ENCODE results near the gene KRTAP10-4. TPM values are rescaled to one million over a fixed set of nuclear protein-coding genes. Genes with fewer than 3 reads are reported as not detected.
A peak's percentile ranks its signal among the peaks of the same experiment; 100 is the strongest.

KRTAP10-4 gene
- total RNA-seq, 4 donors from 2014 or later, result not detected

DNA sequence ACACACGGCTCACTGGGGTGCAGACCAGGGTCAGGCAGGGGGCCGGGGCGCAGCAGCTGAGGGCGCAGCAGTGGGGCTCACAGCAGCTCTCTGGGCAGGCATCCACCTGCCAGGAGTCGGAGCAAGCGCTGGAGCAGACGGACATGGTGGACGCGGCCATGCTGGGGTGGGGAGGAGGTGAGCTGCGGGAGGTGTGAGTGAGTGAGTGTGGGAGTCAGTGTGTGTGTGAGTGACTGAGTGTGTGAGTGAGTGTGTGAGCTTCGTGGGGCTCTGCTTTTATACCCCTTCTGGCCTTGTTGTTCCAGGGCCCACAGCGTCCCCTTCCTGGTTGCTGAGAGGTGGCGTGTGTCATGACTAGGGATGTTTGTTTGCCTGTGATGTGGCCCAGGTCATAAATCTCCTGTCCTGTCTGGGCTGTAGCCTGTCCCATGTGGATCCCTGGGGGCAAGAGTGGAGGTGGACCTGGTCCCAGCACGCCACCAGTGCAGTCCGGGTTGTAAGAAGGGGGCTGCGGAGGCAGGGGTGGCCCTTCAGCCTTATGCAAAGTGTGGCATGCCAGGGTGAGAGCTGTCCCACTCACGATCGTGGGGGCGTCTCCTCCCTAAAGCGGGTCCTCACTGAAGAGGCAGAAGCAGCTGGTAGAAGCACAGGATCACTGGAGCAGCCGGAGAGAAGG is 33.4 kb upstream of the KRTAP10-4 start, which contains the start of gene KRTAP10-1:
Gene KRTAP10-1 (minus strand): TSS at position 205 of the 676 bp plus-strand sequence. CDS start 45 bp downstream, at position 160.
- peak in 1 of 3 donors; percentile 12 for DNase-seq

DNA sequence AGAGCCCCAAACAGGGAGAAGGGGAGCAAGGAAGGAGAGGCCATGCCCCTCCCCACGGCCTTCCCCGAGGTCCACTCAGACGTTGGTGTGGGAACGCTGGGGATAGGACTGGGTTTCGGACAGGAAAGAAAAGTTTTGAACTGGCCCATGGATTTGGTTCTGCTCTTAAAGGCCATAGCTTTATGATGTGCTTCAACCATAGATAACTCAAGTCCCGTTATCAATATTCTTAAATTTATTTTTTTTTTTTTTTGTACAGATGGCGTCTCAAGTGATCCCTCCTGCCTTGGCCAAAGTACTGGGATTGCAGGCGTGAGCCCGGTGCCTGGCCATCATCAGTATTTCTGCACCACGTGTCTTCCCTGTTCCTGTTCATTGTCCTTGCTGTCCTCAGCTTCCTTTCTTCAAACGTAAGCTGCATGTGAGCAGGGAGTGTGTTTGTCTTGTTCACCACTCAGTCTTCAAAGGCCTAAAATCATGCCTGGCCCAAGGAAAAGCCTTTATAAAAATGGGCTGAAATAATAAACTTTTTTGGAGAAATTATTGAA is 32.7 kb upstream of the KRTAP10-4 start:
- H3K27ac ChIP-seq, result no peak overlapping the region
- DNase-seq, result peak in 1 of 3 donors; percentile 13

More for the DNA sequence above, 33.4 kb upstream of the KRTAP10-4 start, which contains the start of gene KRTAP10-1:
- Histone ChIP-seq H3K4me1 (no peaks in the 10 kb centered on the region), H3K27me3 (no peaks in the 10 kb centered on the region), H3K36me3 (no peaks in the 10 kb centered on the region), H3K4me3 (no peak within 1 kb of the TSS), H3K27ac (no peak within 1 kb of the TSS), H3K9me3 (peaks cover 0 to 9% (median 2%) of the 10 kb centered on the region in 4 donors)
- no peak for TF ChIP-seq POLR2A (IDR thresholded peaks at IDR 0.05)
- TF ChIP-seq, protein P1, sequence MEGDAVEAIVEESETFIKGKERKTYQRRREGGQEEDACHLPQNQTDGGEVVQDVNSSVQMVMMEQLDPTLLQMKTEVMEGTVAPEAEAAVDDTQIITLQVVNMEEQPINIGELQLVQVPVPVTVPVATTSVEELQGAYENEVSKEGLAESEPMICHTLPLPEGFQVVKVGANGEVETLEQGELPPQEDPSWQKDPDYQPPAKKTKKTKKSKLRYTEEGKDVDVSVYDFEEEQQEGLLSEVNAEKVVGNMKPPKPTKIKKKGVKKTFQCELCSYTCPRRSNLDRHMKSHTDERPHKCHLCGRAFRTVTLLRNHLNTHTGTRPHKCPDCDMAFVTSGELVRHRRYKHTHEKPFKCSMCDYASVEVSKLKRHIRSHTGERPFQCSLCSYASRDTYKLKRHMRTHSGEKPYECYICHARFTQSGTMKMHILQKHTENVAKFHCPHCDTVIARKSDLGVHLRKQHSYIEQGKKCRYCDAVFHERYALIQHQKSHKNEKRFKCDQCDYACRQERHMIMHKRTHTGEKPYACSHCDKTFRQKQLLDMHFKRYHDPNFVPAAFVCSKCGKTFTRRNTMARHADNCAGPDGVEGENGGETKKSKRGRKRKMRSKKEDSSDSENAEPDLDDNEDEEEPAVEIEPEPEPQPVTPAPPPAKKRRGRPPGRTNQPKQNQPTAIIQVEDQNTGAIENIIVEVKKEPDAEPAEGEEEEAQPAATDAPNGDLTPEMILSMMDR (IDR thresholded peaks at IDR 0.05), result no peak

GRCh38 chr21:44542716-44543115 is 30.8 kb upstream of the KRTAP10-4 start:
- TF ChIP-seq, protein P1 (IDR thresholded peaks at IDR 0.05), result no peak
- no peak for TF ChIP-seq POLR2A (IDR thresholded peaks at IDR 0.05)
- no peak for DNase-seq
- no peaks in the 10 kb centered on the region for H3K36me3 ChIP-seq

More for the DNA sequence above, 32.7 kb upstream of the KRTAP10-4 start:
- Histone ChIP-seq H3K27me3 (no peaks in the 10 kb centered on the region), H3K4me1 (no peaks in the 10 kb centered on the region), H3K36me3 (no peaks in the 10 kb centered on the region), H3K9me3 (peaks cover 0 to 9% (median 2%) of the 10 kb centered on the region in 4 donors), H3K4me3 (no peak overlapping the region)
- TF ChIP-seq, protein P1 (IDR thresholded peaks at IDR 0.05), result no peak
- TF ChIP-seq POLR2A (IDR thresholded peaks at IDR 0.05), result no peak

DNA sequence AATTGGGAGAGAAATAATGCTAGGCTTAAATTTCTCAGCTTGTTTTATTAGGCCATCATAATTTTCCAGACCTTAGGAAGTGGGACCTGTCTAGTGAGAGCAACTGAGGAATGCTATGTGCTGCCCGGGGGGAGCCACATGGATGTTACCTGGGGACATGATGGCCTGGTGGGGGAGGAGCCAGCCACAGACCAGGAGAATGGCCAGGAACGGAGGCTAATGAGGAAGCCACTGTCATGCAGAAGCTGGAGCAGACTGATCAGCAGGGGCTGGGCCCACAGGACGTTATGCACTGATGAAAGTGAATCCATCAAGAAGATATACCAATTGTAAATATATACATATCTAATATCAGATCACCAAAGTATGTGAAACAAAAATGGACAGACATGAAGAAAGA is 29.0 kb upstream of the KRTAP10-4 start:
- Histone ChIP-seq H3K36me3 (no peaks in the 10 kb centered on the region), H3K9me3 (peaks cover 0 to 9% (median 2%) of the 10 kb centered on the region in 4 donors), H3K27me3 (no peaks in the 10 kb centered on the region), H3K4me3 (no peak overlapping the region), H3K27ac (no peak overlapping the region), H3K4me1 (no peaks in the 10 kb centered on the region)
- DNase-seq, result no peak
- TF ChIP-seq POLR2A (IDR thresholded peaks at IDR 0.05), result no peak
- TF ChIP-seq, protein P1 (IDR thresholded peaks at IDR 0.05), result no peak

More at GRCh38 chr21:44542716-44543115, 30.8 kb upstream of the KRTAP10-4 start:
- Histone ChIP-seq H3K4me1 (no peaks in the 10 kb centered on the region), H3K4me3 (no peak overlapping the region), H3K27ac (no peak overlapping the region), H3K9me3 (peaks cover 0 to 9% (median 2%) of the 10 kb centered on the region in 4 donors), H3K27me3 (no peaks in the 10 kb centered on the region)

DNA sequence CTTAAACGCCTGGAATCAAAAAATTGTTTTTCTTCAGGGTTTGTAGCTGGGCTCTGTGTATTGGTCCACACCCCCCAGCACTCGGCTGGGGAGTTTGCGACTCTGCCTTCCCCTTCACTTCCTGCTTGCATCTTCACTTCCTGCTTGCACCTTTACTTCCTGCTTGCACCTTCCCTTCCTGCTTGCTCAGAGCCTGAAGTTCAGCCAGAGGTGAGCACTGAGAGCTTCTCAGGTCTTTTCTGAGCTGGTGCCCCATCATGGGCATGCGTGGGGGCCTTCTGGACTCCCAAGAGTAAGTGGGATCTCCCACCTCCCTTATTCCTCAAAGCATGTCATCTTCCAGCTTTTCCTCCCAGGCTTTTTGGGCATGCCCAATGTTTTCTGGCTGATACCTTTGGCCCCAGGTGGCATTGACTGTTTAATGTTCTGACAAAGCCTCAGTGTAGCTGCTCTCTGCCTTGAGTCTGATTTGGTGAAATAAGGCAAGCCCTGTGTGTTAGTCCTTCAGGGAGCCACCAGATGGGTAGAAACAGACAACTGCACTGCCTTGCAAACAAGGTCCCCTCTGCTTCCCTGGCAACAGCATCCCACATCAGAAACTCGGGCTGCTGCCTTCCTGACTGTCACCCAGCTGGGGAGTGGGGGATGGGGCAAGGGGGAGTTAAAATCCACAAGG is 25.7 kb upstream of the KRTAP10-4 start:
- Histone ChIP-seq H3K27ac (peak overlapping the region in 1 of 4 donors; percentile 44), H3K36me3 (no peaks in the 10 kb centered on the region), H3K9me3 (peaks cover 0 to 7% (median 0%) of the 10 kb centered on the region in 4 donors), H3K4me1 (no peaks in the 10 kb centered on the region), H3K27me3 (no peaks in the 10 kb centered on the region), H3K4me3 (no peak overlapping the region)
- TF ChIP-seq, protein P1 (IDR thresholded peaks at IDR 0.05), result no peak
- TF ChIP-seq POLR2A (IDR thresholded peaks at IDR 0.05), result no peak
- peak in 2 of 3 donors; percentile 22 to 48 for DNase-seq
